Stimulated activated CD4-positive, alpha-beta T cell treated with anti-CD3 and anti-CD28 coated beads, Interleukin-12 subunit alpha, Interleukin-12 subunit beta, amount 100 ng/mL, for 48 hours (primary cell): ENCODE data around the gene GAS7.

ENCODE experiments used
- DNase-seq, 3 donors: peaks; one replicate each; pipeline ENCODE4 v3.0.0-alpha.2; 2020; ENCODE audit warnings: low read depth in 2 of 3, low spot score in 1 of 3

Gene GAS7

DNA sequence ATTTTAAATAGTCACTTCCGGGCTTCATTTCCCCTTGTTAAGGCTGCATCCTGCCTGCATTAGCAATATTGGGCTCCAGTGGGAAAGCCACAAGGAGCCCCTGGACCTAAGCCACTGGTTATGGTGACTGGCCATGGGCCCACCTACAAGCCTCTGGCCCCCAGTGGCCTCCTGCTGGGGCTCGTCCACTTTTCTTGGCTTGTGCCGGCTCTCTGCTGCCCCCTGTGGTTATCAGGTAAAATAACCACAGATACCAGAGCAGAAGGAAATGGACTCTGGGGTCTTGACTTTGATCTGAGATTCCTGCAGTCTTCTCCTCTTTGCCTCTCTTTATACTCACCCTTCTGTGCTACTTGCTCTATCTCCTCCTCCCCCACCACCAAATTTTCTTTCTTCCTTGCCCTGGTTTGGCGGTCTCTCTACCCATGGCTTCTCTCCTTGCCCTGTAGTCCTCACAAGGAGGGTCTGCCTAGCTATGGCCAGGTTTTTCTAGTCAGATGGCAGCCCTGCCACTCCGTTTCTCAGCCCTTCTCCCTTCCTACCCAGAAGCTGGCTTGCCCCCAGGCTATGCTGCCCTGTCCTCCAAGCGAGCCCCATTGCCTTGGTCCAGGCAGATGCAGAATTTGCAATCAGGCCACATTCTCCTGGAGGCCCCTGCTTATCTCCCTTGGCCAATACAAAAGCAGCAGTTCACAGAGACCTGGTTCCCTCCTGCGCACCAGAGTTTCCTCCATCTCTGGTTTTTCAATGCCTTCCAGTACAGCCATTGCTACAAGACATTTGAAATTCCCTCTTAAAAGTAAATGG is 210.4 kb downstream of the GAS7 start:
- peak in 1 of 3 donors; percentile 23 for DNase-seq

- DNase-seq = no peak
These were observed 211.5 kb downstream of the GAS7 start for GRCh38 chr17:9986754-9987382.

DNA sequence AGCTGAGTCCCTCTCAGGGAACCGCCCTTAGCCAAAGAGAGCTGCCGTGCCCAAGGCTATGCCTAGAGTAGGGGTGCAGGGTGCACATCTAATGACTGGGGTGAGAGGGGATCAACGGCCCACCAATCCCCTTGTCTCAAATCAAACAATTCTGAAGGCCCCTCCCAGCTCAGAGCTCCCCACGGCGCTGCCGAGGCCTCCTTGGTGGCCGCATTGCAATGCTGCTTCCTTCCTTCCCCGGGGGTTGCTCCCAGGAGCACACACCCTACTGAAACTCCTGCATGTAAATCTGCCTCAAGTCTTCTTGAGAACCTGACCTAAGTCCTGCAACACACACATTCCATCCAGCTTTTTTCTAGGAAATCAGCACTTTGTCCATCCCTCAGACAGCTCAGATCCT is 212.8 kb downstream of the GAS7 start:
- no peak for DNase-seq

DNA sequence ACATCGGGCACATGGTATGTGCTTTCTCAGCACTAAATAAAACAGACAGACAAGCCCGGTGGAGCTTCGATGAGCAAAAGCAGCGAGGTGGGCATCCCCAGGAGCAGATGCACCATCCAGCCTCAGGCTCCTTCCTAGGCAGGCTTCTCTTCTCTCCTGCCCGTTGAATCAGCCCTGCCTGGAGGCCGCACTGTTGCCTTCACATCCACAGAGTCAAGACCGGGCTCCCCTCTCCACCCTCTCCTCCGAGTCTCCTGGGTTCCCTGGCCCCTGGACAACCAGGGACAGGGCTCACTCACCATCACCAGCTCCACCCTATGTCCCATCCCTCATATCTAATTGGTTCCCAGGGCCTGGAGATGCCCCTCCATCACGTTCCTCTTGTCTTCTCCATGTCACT is 213.6 kb downstream of the GAS7 start:
- no peak for DNase-seq

DNA sequence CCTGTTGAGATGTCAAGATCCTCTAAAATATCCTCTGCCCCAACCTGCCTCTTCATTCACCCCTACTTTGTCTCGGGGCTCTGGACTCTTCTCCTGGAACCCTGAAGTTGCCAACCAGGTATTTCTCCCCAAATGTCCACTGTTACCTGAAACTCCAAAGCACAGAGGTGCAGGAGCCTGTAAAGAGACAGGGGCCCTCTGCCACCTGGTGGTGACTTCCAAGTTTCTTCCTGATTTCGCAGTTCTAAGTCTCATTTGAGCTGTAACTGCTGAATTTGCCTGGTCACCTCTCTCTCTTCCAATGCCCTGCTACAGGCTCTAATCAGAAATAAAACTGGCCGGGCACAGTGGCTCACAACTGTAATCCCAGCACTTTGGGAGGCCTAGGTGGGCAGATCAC is 216.2 kb downstream of the GAS7 start:
- no peak for DNase-seq

DNA sequence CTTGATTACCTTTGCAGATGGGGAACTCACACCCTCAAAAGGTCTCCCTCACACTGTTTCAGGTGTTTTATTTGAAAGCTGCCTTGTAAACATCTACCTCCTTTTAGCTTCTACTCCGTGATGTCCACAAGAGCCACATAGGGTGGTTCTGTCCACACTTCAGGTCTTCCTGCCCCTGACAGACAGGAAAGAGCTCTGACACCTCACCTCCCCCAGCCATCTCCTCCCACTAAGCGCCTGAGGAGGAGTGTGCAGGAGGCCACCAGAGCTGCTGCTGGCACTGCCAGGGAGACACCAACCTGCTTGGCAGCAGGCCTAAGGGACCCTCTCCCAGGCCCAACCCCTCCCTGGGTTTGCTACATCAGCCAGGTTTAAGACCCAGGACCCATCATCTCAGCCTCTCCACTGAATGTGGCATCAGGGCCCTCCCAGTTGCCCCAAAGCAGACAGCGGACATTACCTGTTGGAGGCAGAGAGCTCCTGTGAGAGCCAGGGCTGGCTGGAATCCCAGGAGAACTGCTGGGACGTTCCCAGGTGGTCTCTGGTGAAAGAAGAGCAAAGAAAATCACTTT is 217.0 kb downstream of the GAS7 start:
- no peak for DNase-seq

GRCh38 chr17:9979463-9979995 is 218.9 kb downstream of the GAS7 start:
- no peak for DNase-seq

GRCh38 chr17:9977180-9977575 is 221.2 kb downstream of the GAS7 start:
- no peak for DNase-seq

DNA sequence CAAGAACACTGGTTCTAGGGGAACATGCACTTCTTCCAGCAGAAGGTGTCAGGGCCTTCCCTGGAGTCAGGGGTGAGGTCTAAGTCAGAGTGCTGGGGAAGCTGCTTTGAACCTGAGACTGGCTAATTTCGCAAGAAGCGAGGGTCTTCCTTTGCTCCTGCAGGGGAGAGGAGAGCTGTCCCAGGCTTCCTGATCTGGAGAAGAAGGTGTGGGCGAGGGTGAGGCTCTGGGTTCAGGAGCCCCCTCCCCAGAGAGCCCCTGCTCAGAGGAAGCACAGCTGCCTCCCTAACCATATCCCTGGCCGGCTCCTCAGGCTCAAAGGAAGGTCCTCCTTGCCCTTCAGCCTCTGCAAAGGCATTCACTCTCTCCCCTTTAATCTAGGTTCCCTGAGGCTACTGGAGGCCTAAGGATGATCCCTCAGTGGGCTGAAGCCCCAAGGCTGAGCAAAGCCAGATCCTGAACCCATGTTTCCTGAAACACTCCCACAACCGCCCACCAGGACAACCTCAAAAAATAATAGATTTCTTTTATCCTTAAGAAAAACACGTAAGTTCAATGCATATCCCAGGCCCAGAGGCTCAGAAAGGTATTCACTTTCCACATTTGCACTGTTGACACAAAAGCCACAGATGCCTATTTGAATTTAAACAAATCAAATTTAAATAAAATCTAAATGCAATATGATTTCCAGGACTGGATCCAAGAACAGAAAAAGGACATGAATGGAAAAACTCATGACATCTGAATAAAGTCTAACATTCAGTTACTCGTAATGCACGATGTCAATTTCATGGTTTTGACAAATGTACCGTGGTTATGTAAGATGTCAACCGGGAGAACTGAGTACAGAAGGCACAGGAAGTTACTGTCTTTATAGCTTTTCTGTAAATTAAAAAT is 221.9 kb downstream of the GAS7 start:
- DNase-seq = no peak

- no peak for DNase-seq
These were observed 223.7 kb downstream of the GAS7 start for GRCh38 chr17:9974448-9975381.

- DNase-seq = no peak
These were observed 224.5 kb downstream of the GAS7 start for GRCh38 chr17:9973669-9974447.

- no peak for DNase-seq
These were observed 226.4 kb downstream of the GAS7 start for GRCh38 chr17:9971991-9972390.

DNA sequence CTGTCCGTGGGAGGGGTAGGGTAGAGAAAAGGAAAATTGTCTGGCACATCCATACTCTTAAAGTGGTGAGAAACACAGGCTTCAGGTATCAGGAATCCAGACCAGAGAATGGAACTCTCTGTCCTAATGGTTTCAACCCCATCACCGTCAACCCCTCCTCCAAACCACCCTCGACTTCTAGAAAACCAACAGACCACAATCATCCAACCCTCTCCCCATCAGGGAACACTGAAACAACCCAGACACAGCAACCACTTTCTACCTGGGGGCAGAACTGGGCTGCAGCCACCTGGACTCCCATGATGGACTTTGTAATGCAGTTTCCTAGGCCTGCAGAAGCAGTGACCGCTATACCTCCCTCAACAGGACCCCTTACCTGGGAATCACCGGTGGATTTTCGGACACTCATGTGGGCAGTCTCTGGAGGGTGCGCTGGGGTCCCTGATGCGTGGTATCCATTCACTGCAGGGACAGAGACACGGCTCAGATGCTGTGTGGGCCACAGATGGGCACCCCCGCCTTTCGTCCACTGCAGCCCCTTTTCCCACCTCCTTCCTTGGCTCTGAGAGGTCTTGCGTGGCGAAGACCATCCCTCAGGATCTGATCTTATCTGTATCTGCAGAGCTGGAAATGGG is 229.0 kb downstream of the GAS7 start:
- DNase-seq = no peak

DNA sequence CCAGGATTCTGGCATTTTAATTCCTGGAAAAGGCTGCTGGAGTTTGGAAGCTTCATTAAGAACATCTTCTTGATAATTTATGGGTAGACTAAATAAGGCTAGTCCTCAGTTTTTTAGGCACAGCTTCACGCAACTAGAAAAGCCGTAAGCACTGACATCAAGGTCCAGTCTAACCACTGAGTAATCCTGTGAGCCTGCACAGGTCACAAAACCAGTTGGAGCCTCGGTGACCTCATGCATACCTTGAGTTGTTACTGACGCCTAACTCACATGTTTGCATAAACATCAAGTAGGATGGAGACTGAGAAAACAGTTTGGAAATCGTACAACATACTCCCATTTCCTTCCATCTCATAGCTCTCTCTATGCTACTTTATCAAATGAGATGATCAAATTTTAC is 229.5 kb downstream of the GAS7 start:
- no peak for DNase-seq

DNA sequence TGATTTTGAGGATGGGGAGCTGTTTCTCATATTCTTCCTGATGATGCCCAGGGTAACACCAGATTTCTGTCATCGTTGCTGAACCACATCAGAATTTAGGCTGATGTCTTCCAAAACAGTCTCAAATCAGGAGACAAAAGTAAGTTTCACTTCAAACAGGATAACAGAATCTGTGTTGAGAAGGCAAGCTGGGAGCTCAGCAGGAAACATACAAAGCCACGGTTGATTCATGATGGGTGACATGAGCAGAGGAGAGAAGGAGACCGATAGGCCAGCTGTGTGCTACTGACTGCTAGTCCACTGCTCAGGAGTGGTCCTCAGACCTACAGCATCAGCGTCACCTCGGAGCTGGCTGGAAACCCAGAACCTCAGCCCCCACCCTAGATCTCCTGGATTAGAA is 230.4 kb downstream of the GAS7 start:
- DNase-seq = no peak

- peak; percentile 12 to 31 (median 17) for DNase-seq
These were observed 238.9 kb downstream of the GAS7 start for GRCh38 chr17:9959377-9959981.

- no peak for DNase-seq
These were observed 239.7 kb downstream of the GAS7 start for GRCh38 chr17:9958586-9959281.

DNA sequence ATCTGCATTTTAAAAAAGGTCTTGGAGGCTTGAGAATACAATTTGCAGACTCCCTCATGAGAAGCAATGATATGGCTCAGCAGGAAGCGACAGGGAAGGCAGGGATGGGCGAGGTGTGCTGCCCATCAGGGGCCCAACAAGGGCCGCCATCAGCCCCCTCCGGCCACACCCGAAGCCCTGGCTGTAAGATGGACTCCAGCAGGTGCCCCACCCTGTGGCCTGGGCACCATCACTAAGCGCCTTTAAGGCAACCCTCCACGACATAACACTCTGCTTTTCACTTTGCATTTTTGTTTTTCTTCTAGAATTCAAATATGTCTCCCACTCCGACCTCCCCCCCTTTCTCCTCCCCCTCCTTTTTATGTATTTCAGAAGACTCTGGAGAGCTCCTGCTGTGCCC is 241.2 kb downstream of the GAS7 start:
- no peak for DNase-seq
